Duodenal mucosa (tissue), 2 donors: Measurements from ENCODE around the gene AP1B1.
"Not testable (repeated sequence)": the region's sequence is repeated elsewhere in the genome, so short reads cannot be mapped to it uniquely, and the experiment has no call there.

ENCODE experiments used
- H3K27ac ChIP-seq: one replicate; pipeline ENCODE4 v1.7.0; 2013; ENCODE audit warnings: low read depth, low read length
- H3K27me3 ChIP-seq, 2 donors: one replicate each; pipeline ENCODE4 v1.7.0; 2013; ENCODE audit warnings: low read length in 2 of 2, control low read depth in 1 of 2; ENCODE audit not compliant: insufficient read depth in 2 of 2, control insufficient read depth in 1 of 2
- H3K36me3 ChIP-seq, 2 donors: one replicate each; pipeline ENCODE4 v1.7.0; 2013; ENCODE audit warnings: low read length in 2 of 2, control low read depth in 1 of 2; ENCODE audit not compliant: insufficient read depth in 2 of 2, control insufficient read depth in 1 of 2
- H3K4me1 ChIP-seq, 2 donors: one replicate each; pipeline ENCODE4 v1.7.0; 2013; ENCODE audit warnings: low read length in 2 of 2, control low read depth in 1 of 2; ENCODE audit not compliant: insufficient read depth in 2 of 2, control insufficient read depth in 1 of 2
- H3K4me3 ChIP-seq, 2 donors: one replicate each; pipeline ENCODE4 v1.7.0; 2013; ENCODE audit warnings: low read length in 2 of 2, low read depth in 1 of 2
- H3K9ac ChIP-seq, 2 donors: one replicate each; pipeline ENCODE4 v1.7.0; 2013; ENCODE audit warnings: low read length in 2 of 2, low read depth in 1 of 2
- H3K9me3 ChIP-seq, 2 donors: one replicate each; pipeline ENCODE4 v1.7.0; 2013; ENCODE audit warnings: low read length in 2 of 2, control low read depth in 1 of 2; ENCODE audit not compliant: control insufficient read depth in 1 of 2

AP1B1 gene

GRCh38 chr22:29353286-29353685, 35.1 kb downstream of the AP1B1 start:
- H3K36me3 ChIP-seq: peaks cover 66 to 91% of the 10 kb centered on the region in 2 donors
- peaks cover 6 to 11% of the 10 kb centered on the region in 2 donors for H3K4me1 ChIP-seq
- no peaks in the 10 kb centered on the region for H3K27me3 ChIP-seq
- no peak overlapping the region for H3K27ac ChIP-seq
- H3K9ac ChIP-seq: no peak overlapping the region
- H3K4me3 ChIP-seq: no peak overlapping the region
- no peaks in the 10 kb centered on the region for H3K9me3 ChIP-seq

- H3K27me3 ChIP-seq: no peaks in the 10 kb centered on the region
- no peak overlapping the region for H3K4me3 ChIP-seq
- H3K27ac ChIP-seq: no peak overlapping the region
- peaks cover 6 to 11% of the 10 kb centered on the region in 2 donors for H3K4me1 ChIP-seq
- no peaks in the 10 kb centered on the region for H3K9me3 ChIP-seq
- H3K36me3 ChIP-seq: peaks cover 66 to 91% of the 10 kb centered on the region in 2 donors
- no peak overlapping the region for H3K9ac ChIP-seq
These were observed 35.6 kb downstream of the AP1B1 start for GRCh38 chr22:29352778-29353177.

- H3K4me3 ChIP-seq: no peak overlapping the region
- H3K27ac ChIP-seq: no peak overlapping the region
- no peak overlapping the region for H3K9ac ChIP-seq
- H3K27me3 ChIP-seq: no peaks in the 10 kb centered on the region
- peaks cover 6 to 11% of the 10 kb centered on the region in 2 donors for H3K4me1 ChIP-seq
- H3K9me3 ChIP-seq: no peaks in the 10 kb centered on the region
- peaks cover 73 to 99% of the 10 kb centered on the region in 2 donors for H3K36me3 ChIP-seq
These were observed 36.5 kb downstream of the AP1B1 start for GRCh38 chr22:29351891-29352290.

GRCh38 chr22:29351042-29351441, 37.3 kb downstream of the AP1B1 start:
- H3K4me3 ChIP-seq: no peak overlapping the region
- H3K4me1 ChIP-seq: peaks cover 6 to 11% of the 10 kb centered on the region in 2 donors
- H3K27me3 ChIP-seq: no peaks in the 10 kb centered on the region
- no peak overlapping the region for H3K9ac ChIP-seq
- peaks cover 82 to 99% of the 10 kb centered on the region in 2 donors for H3K36me3 ChIP-seq
- H3K27ac ChIP-seq: no peak overlapping the region
- no peaks in the 10 kb centered on the region for H3K9me3 ChIP-seq

- H3K9me3 ChIP-seq: no peaks in the 10 kb centered on the region
- peaks cover 76 to 94% of the 10 kb centered on the region in 2 donors for H3K36me3 ChIP-seq
- no peak overlapping the region for H3K27ac ChIP-seq
- H3K4me3 ChIP-seq: no peak overlapping the region
- peaks cover 6 to 11% of the 10 kb centered on the region in 2 donors for H3K4me1 ChIP-seq
- no peaks in the 10 kb centered on the region for H3K27me3 ChIP-seq
- no peak overlapping the region for H3K9ac ChIP-seq
These were observed 39.4 kb downstream of the AP1B1 start for GRCh38 chr22:29348956-29349355.

- H3K27ac ChIP-seq: no peak overlapping the region
- H3K4me3 ChIP-seq: no peak overlapping the region
- H3K27me3 ChIP-seq: no peaks in the 10 kb centered on the region
- H3K9me3 ChIP-seq: no peaks in the 10 kb centered on the region
- H3K4me1 ChIP-seq: peaks cover 6 to 11% of the 10 kb centered on the region in 2 donors
- peaks cover 73 to 91% of the 10 kb centered on the region in 2 donors for H3K36me3 ChIP-seq
- H3K9ac ChIP-seq: no peak overlapping the region
These were observed 40.3 kb downstream of the AP1B1 start for GRCh38 chr22:29348041-29348440.

- no peak overlapping the region for H3K27ac ChIP-seq
- H3K9me3 ChIP-seq: no peaks in the 10 kb centered on the region
- H3K4me1 ChIP-seq: peaks cover 6 to 11% of the 10 kb centered on the region in 2 donors
- H3K27me3 ChIP-seq: no peaks in the 10 kb centered on the region
- H3K36me3 ChIP-seq: peaks cover 74 to 91% of the 10 kb centered on the region in 2 donors
- no peak overlapping the region for H3K4me3 ChIP-seq
- no peak overlapping the region for H3K9ac ChIP-seq
These were observed 41.7 kb downstream of the AP1B1 start for GRCh38 chr22:29346659-29347058.

GRCh38 chr22:29345932-29346331, 42.4 kb downstream of the AP1B1 start:
- Histone ChIP-seq H3K9me3 (no peaks in the 10 kb centered on the region), H3K4me3 (no peak overlapping the region), H3K27ac (no peak overlapping the region), H3K36me3 (peaks cover 74 to 91% of the 10 kb centered on the region in 2 donors), H3K27me3 (no peaks in the 10 kb centered on the region), H3K4me1 (peaks cover under 1 to 5% of the 10 kb centered on the region in 2 donors), H3K9ac (no peak overlapping the region)

GRCh38 chr22:29344889-29345288, 43.5 kb downstream of the AP1B1 start:
- H3K27ac ChIP-seq, H3K4me1 ChIP-seq, H3K4me3 ChIP-seq, H3K27me3 ChIP-seq, H3K9me3 ChIP-seq, H3K9ac ChIP-seq: not testable (repeated sequence)
- peaks cover 76 to 91% of the 10 kb centered on the region in 2 donors for H3K36me3 ChIP-seq

GRCh38 chr22:29344137-29344536, 44.2 kb downstream of the AP1B1 start:
- no peak overlapping the region for H3K27ac ChIP-seq
- no peaks in the 10 kb centered on the region for H3K27me3 ChIP-seq
- H3K9me3 ChIP-seq: no peaks in the 10 kb centered on the region
- H3K4me3 ChIP-seq: no peak overlapping the region
- H3K4me1 ChIP-seq: no peaks in the 10 kb centered on the region
- peaks cover 73 to 91% of the 10 kb centered on the region in 2 donors for H3K36me3 ChIP-seq
- no peak overlapping the region for H3K9ac ChIP-seq

GRCh38 chr22:29343313-29343805, 45.0 kb downstream of the AP1B1 start:
- H3K4me3 ChIP-seq: no peak overlapping the region
- H3K36me3 ChIP-seq: peaks cover 71 to 91% of the 10 kb centered on the region in 2 donors
- no peak overlapping the region for H3K27ac ChIP-seq
- H3K9ac ChIP-seq: no peak overlapping the region
- no peaks in the 10 kb centered on the region for H3K27me3 ChIP-seq
- H3K4me1 ChIP-seq: no peaks in the 10 kb centered on the region
- no peaks in the 10 kb centered on the region for H3K9me3 ChIP-seq
